Measurements from ENCODE around the gene DNAH17. TPM values are rescaled to one million over a fixed set of nuclear protein-coding genes. Genes with fewer than 3 reads are reported as not detected.

Gene DNAH17
- polyA plus RNA-seq, 3 donors, result 0.01 to 0.51 (median 0.11) TPM

GRCh38 chr17:78591263-78591671, 14.1 kb upstream of the DNAH17 start:
- Histone ChIP-seq H3K4me2 (replicated peaks; ENCODE audit: extremely low read depth, low read length, poor library complexity, severe bottlenecking) (no peak overlapping the region), H3K4me1 (ENCODE audit: control insufficient read depth in 1 of 2, insufficient read depth in 2 of 2, low read length in 2 of 2) (peaks cover 51 to 58% of the 10 kb centered on the region in 2 donors), H3K9ac (ENCODE audit: insufficient read depth, low read length, poor library complexity, severe bottlenecking) (no peak overlapping the region), H3K79me2 (ENCODE audit: insufficient read depth, low read length) (no peaks in the 10 kb centered on the region), H3K27me3 (ENCODE audit: control insufficient read depth in 2 of 2, insufficient read depth in 2 of 2, low read length in 2 of 2) (no peaks in the 10 kb centered on the region), H3K36me3 (replicated peaks in 1 of 2; ENCODE audit: control insufficient read depth in 1 of 2, insufficient read depth in 2 of 2, low read length in 2 of 2) (no peaks in the 10 kb centered on the region), H2AFZ (ENCODE audit: insufficient read depth, low read depth, low read length, poor library complexity, severe bottlenecking) (no peak overlapping the region), H3K4me3 (replicated peaks in 1 of 3; ENCODE audit: low read depth in 2 of 3, low read length in 3 of 3) (peak overlapping the region in 1 of 3 experiments; percentile 11), H3K27ac (ENCODE audit: low read depth in 1 of 2, low read length in 2 of 2) (peak overlapping the region; percentile 70 to 99), H4K20me1 (ENCODE audit: insufficient read depth, low read length) (no peaks in the 10 kb centered on the region), H3K9me3 (replicated peaks in 1 of 2; ENCODE audit: control insufficient read depth in 1 of 2, insufficient read depth in 1 of 2, low read length in 2 of 2) (no peaks in the 10 kb centered on the region)
- DNase-seq, result no peak
- 98% methylated on average over 8 of the region's 16 CpGs for WGBS (ENCODE audit: insufficient coverage)
- intact Hi-C loops (cut with micrococcal nuclease), result loop anchor here (5.0 to 10.0 kb wide), 4 partner anchors 34 to 149 kb away; no protein-coding TSS in a partner anchor
- Mint-ChIP-seq H3K27ac (peak overlapping the region; percentile 33 to 99 (median 90)), H3K4me3 (peak overlapping the region in 1 of 2 donors; percentile 26), H3K9me3 (peaks cover 0 to 2% (median 0%) of the 10 kb centered on the region in 7 donors), H3K4me1 (peaks cover 60% of the 10 kb centered on the region), H3K27me3 (ENCODE audit: low read depth in 3 of 3) (peaks cover 2 to 8% (median 5%) of the 10 kb centered on the region in 3 donors), H3K36me3 (peaks cover 0 to 2% of the 10 kb centered on the region in 2 donors)
- no peak for TF ChIP-seq CTCF (IDR thresholded peaks at IDR 0.05)

GRCh38 chr17:78589885-78590284, 12.7 kb upstream of the DNAH17 start:
- peak overlapping the region in 2 of 7 donors; percentile 43 to 46 for H3K27ac Mint-ChIP-seq
- H3K27ac ChIP-seq (ENCODE audit: low read depth in 1 of 2, low read length in 2 of 2), result no peak overlapping the region
- no peaks in the 10 kb centered on the region for H4K20me1 ChIP-seq (ENCODE audit: insufficient read depth, low read length)
- peaks cover 2 to 11% (median 4%) of the 10 kb centered on the region in 3 donors for H3K27me3 Mint-ChIP-seq (ENCODE audit: low read depth in 3 of 3)
- peaks cover 0 to 2% (median 0%) of the 10 kb centered on the region in 7 donors for H3K9me3 Mint-ChIP-seq
- WGBS (ENCODE audit: insufficient coverage), result 97% methylated on average over 9 of the region's 13 CpGs
- peaks cover 0 to 2% of the 10 kb centered on the region in 2 donors for H3K36me3 Mint-ChIP-seq
- H3K27me3 ChIP-seq (ENCODE audit: control insufficient read depth in 2 of 2, insufficient read depth in 2 of 2, low read length in 2 of 2), result no peaks in the 10 kb centered on the region
- peaks cover 51 to 58% of the 10 kb centered on the region in 2 donors for H3K4me1 ChIP-seq (ENCODE audit: control insufficient read depth in 1 of 2, insufficient read depth in 2 of 2, low read length in 2 of 2)
- intact Hi-C loops (cut with micrococcal nuclease), result loop anchor here (5.0 to 10.0 kb wide), 4 partner anchors 33 to 148 kb away; no protein-coding TSS in a partner anchor
- H3K4me3 Mint-ChIP-seq, result no peak overlapping the region
- no peak overlapping the region for H3K9ac ChIP-seq (ENCODE audit: insufficient read depth, low read length, poor library complexity, severe bottlenecking)
- H3K9me3 ChIP-seq (replicated peaks in 1 of 2; ENCODE audit: control insufficient read depth in 1 of 2, insufficient read depth in 1 of 2, low read length in 2 of 2), result no peaks in the 10 kb centered on the region
- H3K4me1 Mint-ChIP-seq, result peaks cover 58% of the 10 kb centered on the region
- no peaks in the 10 kb centered on the region for H3K36me3 ChIP-seq (replicated peaks in 1 of 2; ENCODE audit: control insufficient read depth in 1 of 2, insufficient read depth in 2 of 2, low read length in 2 of 2)
- DNase-seq, result no peak
- H2AFZ ChIP-seq (ENCODE audit: insufficient read depth, low read depth, low read length, poor library complexity, severe bottlenecking), result no peak overlapping the region
- H3K4me2 ChIP-seq (replicated peaks; ENCODE audit: extremely low read depth, low read length, poor library complexity, severe bottlenecking), result no peak overlapping the region
- no peak overlapping the region for H3K4me3 ChIP-seq (replicated peaks in 1 of 3; ENCODE audit: low read depth in 2 of 3, low read length in 3 of 3)
- no peaks in the 10 kb centered on the region for H3K79me2 ChIP-seq (ENCODE audit: insufficient read depth, low read length)
- no peak for TF ChIP-seq CTCF (IDR thresholded peaks at IDR 0.05)

Data from CD14-positive monocyte (primary cell).